LNCaP clone FGC (cell line): ENCODE data around the gene NFU1.

Experiments
- DNase-seq: peaks from one replicate; pipeline ENCODE4 v3.0.0-alpha.2; 2011; ENCODE audit warnings: low read depth
- H3K4me3 ChIP-seq: 2 replicates; pipeline ENCODE4 v1.5.1; 2011; ENCODE audit warnings: mild to moderate bottlenecking, low read depth, low read length, control low read depth
- TF ChIP-seq, protein P1 (sequence below): IDR thresholded peaks from 2 replicates; pipeline ENCODE4 v1.5.1; 2012; ENCODE audit warnings: mild to moderate bottlenecking; ENCODE audit not compliant: control insufficient read depth, insufficient read depth; ENCODE audit errors: extremely low read depth

Gene NFU1

DNA sequence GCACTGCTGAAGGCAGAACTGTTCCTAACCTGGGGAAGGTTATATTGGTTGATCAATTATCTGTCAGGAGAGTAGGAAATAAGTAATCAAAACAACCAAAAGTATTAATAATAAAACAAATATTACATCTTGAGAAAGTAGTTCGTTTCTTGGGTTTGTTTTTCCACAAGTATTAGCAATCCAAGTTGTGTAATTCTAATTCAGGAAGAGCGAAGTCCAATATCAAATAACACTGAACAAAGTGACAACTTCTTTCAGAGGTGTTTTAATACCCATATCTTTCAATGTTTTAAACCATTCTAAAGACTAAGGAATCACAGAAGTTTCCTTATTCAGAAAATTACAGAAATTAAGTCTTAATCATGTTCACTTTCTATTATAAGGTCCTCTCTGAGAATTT lies 34.6 kb upstream of the NFU1 start:
- no peak overlapping the region for H3K4me3 ChIP-seq
- no peak for DNase-seq
- TF ChIP-seq, protein P1, sequence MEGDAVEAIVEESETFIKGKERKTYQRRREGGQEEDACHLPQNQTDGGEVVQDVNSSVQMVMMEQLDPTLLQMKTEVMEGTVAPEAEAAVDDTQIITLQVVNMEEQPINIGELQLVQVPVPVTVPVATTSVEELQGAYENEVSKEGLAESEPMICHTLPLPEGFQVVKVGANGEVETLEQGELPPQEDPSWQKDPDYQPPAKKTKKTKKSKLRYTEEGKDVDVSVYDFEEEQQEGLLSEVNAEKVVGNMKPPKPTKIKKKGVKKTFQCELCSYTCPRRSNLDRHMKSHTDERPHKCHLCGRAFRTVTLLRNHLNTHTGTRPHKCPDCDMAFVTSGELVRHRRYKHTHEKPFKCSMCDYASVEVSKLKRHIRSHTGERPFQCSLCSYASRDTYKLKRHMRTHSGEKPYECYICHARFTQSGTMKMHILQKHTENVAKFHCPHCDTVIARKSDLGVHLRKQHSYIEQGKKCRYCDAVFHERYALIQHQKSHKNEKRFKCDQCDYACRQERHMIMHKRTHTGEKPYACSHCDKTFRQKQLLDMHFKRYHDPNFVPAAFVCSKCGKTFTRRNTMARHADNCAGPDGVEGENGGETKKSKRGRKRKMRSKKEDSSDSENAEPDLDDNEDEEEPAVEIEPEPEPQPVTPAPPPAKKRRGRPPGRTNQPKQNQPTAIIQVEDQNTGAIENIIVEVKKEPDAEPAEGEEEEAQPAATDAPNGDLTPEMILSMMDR, result no peak

- TF ChIP-seq, protein P1, result no peak
- DNase-seq, result no peak
- H3K4me3 ChIP-seq, result no peak overlapping the region
Observed at GRCh38 chr2:69470911-69471310, 33.7 kb upstream of the NFU1 start.

DNA sequence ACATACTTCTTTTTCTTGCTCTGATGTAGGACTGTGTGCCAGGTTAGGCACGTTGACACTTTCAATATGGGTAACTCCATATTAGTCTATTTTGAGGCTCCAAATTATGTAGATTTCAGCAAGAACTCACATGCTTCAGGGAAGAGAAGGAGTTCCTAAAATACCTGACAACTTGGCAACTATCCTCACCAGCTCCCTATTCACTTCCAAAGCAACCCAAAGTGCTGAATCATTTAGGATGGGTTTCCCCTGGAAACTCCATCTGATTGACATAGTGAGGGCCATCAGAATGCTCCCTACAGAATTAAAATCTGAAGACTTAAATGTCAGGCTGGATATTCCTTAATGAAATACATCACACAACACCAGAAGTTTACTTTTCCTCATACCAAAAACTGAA lies 32.5 kb upstream of the NFU1 start:
- TF ChIP-seq, protein P1, result no peak
- no peak overlapping the region for H3K4me3 ChIP-seq
- no peak for DNase-seq

GRCh38 chr2:69469375-69469774 lies 32.1 kb upstream of the NFU1 start:
- DNase-seq, result no peak
- no peak overlapping the region for H3K4me3 ChIP-seq
- TF ChIP-seq, protein P1, result no peak

GRCh38 chr2:69466728-69467127 lies 29.5 kb upstream of the NFU1 start:
- TF ChIP-seq, protein P1, result no peak
- DNase-seq, result no peak
- no peak overlapping the region for H3K4me3 ChIP-seq

- TF ChIP-seq, protein P1, result no peak
- DNase-seq, result no peak
Observed at GRCh38 chr2:69465513-69466456, 28.6 kb upstream of the NFU1 start.

More at GRCh38 chr2:69465513-69466456, 28.6 kb upstream of the NFU1 start:
- H3K4me3 ChIP-seq, result no peak overlapping the region
